ENCODE data around the gene NR2C2.

Gene NR2C2

GRCh38 chr3:15052335-15053242 is 105.2 kb downstream of the NR2C2 start:
- no peak for DNase-seq (ENCODE audit: low read depth, low spot score)
- in situ Hi-C loops (cut with HindIII; ENCODE audit: low sequenced_read_pairs), result no loop called here
- H3K4me3 ChIP-seq (ENCODE audit: low read depth, low read length), result no peak overlapping the region
- TF ChIP-seq CTCF (IDR thresholded peaks at IDR 0.05; ENCODE audit: low read depth, low read length), result no peak

- no peak for DNase-seq (ENCODE audit: low read depth, low spot score)
- in situ Hi-C loops (cut with HindIII; ENCODE audit: low sequenced_read_pairs), result no loop called here
- H3K4me3 ChIP-seq (ENCODE audit: low read depth, low read length), result no peak overlapping the region
- no peak for TF ChIP-seq CTCF (IDR thresholded peaks at IDR 0.05; ENCODE audit: low read depth, low read length)
These were observed 106.2 kb downstream of the NR2C2 start for GRCh38 chr3:15053541-15053940.

- no peak for TF ChIP-seq CTCF (IDR thresholded peaks at IDR 0.05; ENCODE audit: low read depth, low read length)
- H3K4me3 ChIP-seq (ENCODE audit: low read depth, low read length), result no peak overlapping the region
- in situ Hi-C loops (cut with HindIII; ENCODE audit: low sequenced_read_pairs), result no loop called here
- peak; percentile 32 for DNase-seq (ENCODE audit: low read depth, low spot score)
These were observed 107.7 kb downstream of the NR2C2 start for GRCh38 chr3:15055019-15055557.

GRCh38 chr3:15056676-15057404 is 109.5 kb downstream of the NR2C2 start:
- no peak for DNase-seq (ENCODE audit: low read depth, low spot score)
- in situ Hi-C loops (cut with HindIII; ENCODE audit: low sequenced_read_pairs), result no loop called here
- no peak overlapping the region for H3K4me3 ChIP-seq (ENCODE audit: low read depth, low read length)

GRCh38 chr3:15060029-15060428 is 112.6 kb downstream of the NR2C2 start:
- DNase-seq (ENCODE audit: low read depth, low spot score), result no peak
- TF ChIP-seq CTCF (IDR thresholded peaks at IDR 0.05; ENCODE audit: low read depth, low read length), result no peak
- in situ Hi-C loops (cut with HindIII; ENCODE audit: low sequenced_read_pairs), result no loop called here
- no peak overlapping the region for H3K4me3 ChIP-seq (ENCODE audit: low read depth, low read length)

More at GRCh38 chr3:15056676-15057404, 109.5 kb downstream of the NR2C2 start:
- no peak for TF ChIP-seq CTCF (IDR thresholded peaks at IDR 0.05; ENCODE audit: low read depth, low read length)

GRCh38 chr3:15063238-15063637 is 115.9 kb downstream of the NR2C2 start:
- TF ChIP-seq CTCF (IDR thresholded peaks at IDR 0.05; ENCODE audit: low read depth, low read length), result no peak
- in situ Hi-C loops (cut with HindIII; ENCODE audit: low sequenced_read_pairs), result no loop called here
- H3K4me3 ChIP-seq (ENCODE audit: low read depth, low read length), result no peak overlapping the region
- DNase-seq (ENCODE audit: low read depth, low spot score), result no peak
